GM13976 (cell line): ENCODE results near the gene SERPINF2.
"Not testable (repeated sequence)": the region's sequence is repeated elsewhere in the genome, so short reads cannot be mapped to it uniquely, and the experiment has no call there.

Experiments
- DNase-seq: peaks from one replicate; pipeline ENCODE4 v3.0.0; 2012; ENCODE audit warnings: low spot score
- in situ Hi-C: fragments of 300-500 bp; cut with MboI; formaldehyde crosslinking; loops from one replicate; pipeline ENCODE4 v1.12.0; 2022; ENCODE audit warnings: low sequenced_read_pairs, mixed read lengths, inconsistent platforms; ENCODE audit not compliant: unreplicated experiment
- TF ChIP-seq, protein P1 (sequence below): IDR thresholded peaks from 2 replicates; pipeline ENCODE4 v1.5.1; 2012; ENCODE audit warnings: borderline replicate concordance, mild to moderate bottlenecking; ENCODE audit not compliant: insufficient read depth; ENCODE audit errors: extremely low read depth, missing control alignments, control extremely low read depth

The SERPINF2 gene

DNA sequence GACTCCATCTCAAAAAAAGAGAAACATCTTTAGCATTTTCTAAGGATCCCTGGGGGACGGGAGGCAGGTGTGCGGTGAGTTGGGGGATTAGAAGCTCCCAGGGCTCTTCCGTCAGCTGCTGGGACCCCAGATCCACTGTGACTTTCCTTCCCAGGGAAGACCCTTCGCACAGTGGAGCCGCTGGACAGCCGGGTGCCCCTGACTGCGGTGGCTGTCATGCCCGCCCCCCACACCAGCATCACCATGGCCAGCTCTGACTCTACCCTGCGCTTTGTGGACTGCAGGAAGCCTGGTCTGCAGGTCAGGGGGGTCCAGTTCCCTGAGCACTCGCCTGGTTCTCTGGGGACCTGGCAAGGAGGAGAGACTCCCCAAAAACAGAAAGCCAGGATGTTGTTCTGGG lies 7.3 kb upstream of the SERPINF2 start:
- DNase-seq: no peak
- TF ChIP-seq, protein P1, sequence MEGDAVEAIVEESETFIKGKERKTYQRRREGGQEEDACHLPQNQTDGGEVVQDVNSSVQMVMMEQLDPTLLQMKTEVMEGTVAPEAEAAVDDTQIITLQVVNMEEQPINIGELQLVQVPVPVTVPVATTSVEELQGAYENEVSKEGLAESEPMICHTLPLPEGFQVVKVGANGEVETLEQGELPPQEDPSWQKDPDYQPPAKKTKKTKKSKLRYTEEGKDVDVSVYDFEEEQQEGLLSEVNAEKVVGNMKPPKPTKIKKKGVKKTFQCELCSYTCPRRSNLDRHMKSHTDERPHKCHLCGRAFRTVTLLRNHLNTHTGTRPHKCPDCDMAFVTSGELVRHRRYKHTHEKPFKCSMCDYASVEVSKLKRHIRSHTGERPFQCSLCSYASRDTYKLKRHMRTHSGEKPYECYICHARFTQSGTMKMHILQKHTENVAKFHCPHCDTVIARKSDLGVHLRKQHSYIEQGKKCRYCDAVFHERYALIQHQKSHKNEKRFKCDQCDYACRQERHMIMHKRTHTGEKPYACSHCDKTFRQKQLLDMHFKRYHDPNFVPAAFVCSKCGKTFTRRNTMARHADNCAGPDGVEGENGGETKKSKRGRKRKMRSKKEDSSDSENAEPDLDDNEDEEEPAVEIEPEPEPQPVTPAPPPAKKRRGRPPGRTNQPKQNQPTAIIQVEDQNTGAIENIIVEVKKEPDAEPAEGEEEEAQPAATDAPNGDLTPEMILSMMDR: no peak

DNA sequence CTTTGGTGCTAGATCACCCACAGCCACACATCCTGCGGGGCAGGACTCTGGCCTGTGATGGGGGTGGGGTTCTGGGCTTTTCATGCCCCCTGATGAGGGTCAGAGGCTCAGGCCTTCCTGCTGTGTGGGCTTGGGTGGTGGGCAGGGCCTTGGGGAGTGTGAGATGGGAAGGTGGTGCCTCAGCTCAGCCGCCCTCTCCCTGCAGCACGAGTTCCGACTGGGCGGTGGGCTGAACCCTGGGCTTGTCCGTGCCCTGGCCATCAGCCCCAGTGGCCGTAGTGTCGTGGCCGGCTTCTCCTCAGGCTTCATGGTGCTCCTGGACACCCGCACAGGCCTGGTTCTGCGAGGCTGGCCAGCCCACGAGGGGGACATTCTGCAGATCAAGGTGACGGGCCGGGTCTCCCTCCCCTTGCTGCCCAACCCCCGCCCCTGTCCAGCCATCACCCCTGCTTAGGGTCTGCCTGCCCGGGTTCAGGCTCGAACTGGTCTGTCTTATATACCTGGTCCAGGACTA lies 6.8 kb upstream of the SERPINF2 start:
- in situ Hi-C loops: no loop called here
- TF ChIP-seq, protein P1: no peak
- no peak for DNase-seq

More for the DNA sequence above, 7.3 kb upstream of the SERPINF2 start:
- in situ Hi-C loops: no loop called here

DNA sequence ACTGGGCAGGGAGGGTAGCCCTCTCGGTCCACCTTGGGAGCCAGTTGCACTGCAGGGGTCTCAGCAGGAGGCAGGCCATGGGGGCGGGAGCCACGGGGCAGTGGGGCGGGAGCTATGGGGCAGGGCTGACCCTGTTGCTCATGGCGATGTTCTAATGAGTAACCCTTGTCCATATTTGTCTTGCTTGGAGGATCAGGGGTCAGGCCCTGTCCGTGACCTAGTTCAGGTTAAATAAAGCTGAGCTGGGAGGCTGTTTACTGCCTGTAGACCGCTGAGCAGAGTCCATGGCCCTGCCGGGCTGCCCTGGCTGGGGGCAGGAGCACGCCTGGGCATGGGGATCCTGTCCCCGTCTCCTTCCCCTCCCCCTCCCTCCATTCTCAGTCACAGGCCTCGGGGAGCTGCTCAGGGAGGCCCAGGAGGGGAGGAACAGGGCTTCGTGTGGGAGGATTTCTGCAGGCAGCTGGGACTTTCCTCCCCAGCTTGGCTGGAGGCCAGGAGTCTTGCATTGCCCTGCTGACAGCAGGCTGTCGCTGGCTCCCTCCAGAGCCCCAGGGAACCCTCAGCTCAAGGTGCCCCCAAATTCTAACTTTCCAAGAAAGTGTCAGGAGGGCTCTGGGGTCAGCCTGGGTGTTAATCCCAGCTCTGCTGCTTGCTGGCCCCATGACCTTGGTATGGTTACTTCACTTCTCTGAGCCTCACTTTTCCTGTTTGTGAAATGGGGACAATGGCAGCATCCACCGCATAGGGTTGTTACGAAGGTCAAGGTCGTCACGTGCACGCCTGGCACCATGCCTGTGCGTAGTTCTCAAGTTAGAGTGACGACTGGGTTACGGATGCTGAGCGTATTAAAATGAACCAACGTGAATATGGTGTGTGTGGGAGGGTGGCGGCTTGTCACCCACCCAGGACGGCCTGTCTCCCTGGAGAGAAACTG lies 6.1 kb upstream of the SERPINF2 start:
- in situ Hi-C loops: no loop called here
- TF ChIP-seq, protein P1: no peak
- DNase-seq: peak; percentile 95

DNA sequence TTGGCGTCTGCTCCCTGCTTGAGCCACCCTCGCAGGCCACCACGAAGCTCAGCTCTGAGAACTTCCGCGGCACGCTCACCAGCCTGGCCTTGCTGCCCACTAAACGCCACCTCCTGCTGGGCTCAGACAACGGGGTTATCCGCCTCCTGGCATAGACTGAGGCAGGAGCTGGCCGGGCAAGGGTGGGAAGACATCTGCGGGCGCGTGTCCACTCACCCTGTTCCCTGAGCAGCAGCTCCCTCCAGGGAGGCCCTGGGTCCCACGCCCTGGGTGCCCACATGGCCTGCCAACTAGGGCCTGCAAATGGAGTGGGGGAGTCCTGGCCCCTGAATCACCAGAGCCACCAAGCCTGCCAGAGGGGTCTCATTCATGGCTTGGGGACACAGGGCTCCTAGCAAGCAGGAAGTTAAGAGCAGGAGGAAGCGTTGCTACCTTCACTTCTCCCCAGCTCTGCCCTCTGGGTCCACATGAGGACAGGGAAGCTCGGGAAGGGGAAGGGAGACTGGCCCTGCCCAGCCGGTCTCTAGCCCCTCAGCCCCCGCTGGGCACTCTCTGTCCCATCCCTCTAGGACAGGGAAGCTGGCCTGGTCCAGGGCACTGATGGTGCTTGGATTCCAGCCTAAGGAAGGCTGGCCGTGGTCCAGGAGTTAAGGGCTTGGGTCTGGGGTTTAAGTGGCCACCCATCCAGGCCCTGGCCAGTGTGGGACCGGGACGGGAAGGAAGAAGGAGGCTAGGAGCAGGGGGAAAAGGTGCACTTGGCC lies 5.0 kb upstream of the SERPINF2 start:
- TF ChIP-seq, protein P1: no peak
- in situ Hi-C loops: no loop called here
- DNase-seq: no peak

DNA sequence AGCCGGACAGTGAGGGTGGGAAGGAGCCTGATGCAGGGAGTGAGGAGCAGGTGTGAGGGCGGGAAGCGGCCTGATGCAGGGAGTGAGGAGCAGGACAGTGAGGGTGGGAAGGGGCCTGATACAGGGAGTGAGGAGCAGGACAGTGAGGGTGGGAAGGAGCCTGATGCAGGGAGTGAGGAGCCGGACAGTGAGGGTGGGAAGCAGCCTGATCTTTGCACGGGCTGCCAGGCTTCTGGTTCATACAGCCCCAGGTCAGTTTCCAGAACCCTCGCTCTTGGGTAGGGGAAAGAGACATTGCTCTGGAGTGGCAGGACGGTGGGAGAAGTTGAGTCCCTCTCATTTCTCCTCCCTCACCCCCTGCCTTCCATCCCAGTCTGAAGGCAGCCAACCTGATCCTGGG lies 772 bp upstream of the SERPINF2 start:
- DNase-seq, in situ Hi-C loops: not testable (repeated sequence)

DNA sequence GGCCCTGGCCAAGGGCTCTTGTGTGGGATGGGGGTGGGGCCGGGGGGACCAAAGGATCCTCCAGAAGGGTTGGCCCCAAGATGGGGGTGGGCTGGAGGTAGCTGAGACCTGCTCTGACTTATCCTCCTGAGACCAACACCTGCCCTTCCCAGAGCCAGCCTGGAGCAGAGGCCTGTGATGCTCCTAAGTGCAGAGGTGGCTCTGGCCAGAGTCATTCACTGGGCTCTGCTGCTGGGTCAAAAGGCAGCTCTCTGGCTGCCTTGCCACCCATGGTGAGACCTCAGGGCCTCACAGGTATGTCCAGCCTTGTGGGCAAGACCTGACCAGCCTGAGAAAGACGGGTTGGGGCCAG lies 393 bp downstream of the SERPINF2 start:
- in situ Hi-C loops: no loop called here
- TF ChIP-seq, protein P1: no peak
- DNase-seq: no peak
